Activated CD8-positive, alpha-beta memory T cell treated with anti-CD3 and anti-CD28 coated beads, Interleukin-2, amount 50 U/mL, for 1 hour (primary cell): Measurements from ENCODE around the gene RAB28.
A peak's percentile ranks its signal among the peaks of the same experiment; 100 is the strongest.

ENCODE experiments used
- DNase-seq: peaks from one replicate; pipeline ENCODE4 v3.0.0-alpha.2; 2020; ENCODE audit errors: extremely low read depth

Gene RAB28

DNA sequence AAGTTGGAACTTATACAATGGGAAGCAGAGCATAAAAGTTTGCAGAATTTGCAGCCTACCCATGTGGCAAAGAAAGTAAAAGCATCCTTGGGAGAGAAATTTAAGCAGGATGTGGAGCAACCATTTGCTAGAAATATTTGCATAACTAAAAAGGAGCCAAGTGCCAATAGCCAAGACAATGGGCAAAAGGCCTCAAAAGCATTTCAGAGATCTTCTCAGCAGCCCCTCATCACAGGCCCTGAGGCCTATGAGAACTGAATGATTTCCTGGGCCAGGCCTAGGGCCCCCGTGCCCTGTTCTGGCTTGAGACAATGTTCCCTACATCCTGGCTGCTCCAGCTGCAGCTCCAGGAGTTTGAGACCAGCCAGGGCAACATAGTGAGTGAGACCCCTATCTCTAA lies 25.3 kb upstream of the RAB28 start:
- DNase-seq = no peak

DNA sequence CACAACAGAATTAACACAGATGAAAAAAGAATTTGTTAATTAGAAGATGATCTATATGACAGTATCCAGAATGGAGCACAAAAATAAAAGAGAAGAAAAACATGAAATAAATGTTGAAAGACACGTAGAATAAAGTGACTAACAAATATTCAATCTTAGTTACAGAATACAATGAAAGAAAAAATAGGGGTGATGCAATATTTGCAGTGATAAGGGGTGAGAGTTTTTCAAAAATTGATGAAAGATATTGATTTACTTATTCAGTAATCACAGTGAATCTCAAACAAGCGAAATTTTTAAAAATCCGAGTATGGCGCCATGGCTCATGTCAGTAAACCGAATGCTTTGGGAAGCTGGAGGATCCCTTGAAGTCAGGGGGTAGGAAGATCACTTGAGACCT lies 20.2 kb upstream of the RAB28 start:
- no peak for DNase-seq

DNA sequence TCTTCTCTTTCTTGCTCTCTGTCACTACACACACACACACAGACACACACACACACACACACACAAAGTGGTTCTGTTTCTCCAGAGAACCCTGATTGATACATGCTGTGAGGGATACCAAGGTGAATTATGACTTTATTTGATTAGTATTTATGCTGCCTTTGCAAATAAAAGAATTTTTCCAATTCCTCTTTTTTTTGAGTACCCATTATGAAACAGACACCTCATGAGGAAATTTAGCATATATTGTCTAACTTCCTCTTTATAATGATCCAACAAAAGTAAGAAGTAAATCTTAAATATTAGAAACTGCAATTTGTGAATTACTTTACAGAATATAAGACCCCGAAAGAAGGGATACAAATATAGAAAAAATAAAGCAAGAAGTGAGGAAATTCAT lies 14.3 kb upstream of the RAB28 start:
- DNase-seq = no peak

DNA sequence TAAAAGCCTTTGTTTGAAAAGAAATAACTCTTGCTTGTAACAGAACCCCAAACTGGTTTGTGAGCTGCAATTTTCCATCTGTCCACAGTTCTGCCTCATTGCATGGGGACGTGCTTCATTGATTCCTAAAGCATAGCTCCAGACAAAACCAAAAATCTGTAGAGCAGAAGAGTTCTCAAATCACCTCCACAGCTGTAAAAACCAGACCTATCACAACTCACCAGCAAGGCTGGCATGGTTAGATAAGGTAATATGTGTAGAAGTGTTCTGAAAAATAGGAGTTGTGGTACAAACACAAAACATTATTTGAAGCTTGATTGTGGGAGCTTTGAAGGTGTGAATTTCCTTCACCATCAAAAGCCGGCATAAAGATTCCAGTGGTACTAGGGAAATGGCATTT lies 12.5 kb upstream of the RAB28 start:
- no peak for DNase-seq

DNA sequence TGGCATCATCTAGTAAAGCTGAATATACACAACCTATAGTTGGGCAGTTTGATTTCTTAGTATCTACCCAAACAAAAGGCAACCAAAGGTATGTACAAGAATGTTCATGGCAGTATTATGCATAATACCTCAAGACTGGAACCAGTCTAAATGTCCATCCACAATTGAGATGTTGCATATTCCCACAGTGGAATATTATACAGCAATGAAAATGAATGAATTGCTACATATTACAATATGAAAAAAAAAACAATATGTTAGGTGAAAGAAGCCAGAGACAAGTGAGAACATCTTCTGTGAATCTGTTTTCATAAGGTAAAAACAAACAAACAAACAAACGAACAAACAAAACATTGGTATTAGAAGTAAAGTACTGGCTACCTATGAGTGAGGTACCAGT lies 11.6 kb upstream of the RAB28 start:
- no peak for DNase-seq

DNA sequence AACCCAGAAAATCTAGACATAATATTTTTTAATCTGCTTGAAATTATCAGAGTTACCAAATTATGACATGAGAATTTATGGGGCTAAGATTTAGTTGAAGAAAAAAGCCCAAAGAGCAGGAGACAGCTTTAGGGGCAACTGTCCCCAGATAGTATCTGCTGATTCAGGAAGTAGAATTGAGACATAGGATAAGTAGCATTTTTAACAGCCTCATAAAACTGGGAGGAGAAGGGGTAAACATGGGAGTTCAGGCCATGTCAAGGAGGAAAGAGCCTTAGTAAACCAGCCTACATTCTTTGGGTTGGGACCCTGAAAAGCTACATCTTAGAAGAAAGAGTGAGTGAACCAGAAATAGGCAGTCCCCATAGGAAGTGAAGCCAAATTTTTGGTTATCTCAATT lies 9.7 kb upstream of the RAB28 start:
- DNase-seq = no peak

DNA sequence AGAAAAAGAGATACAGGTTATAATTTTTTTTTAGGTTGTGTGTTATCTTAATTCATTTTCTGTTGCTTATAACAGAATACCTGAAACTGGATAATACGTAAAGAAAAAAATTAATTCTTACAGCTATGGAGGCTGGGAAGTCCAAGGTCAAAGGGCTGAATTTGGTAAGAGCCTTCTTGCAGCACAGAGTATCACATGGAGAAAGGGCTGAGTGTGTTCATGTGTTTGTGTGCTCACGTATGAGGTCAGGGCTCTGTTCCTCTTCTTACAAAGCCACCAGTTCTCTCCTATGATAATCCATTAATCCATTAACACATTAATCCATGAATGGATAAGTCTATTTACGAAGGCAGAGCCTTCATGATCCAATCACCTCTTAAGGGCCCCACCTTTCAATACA lies 8.6 kb upstream of the RAB28 start:
- no peak for DNase-seq

DNA sequence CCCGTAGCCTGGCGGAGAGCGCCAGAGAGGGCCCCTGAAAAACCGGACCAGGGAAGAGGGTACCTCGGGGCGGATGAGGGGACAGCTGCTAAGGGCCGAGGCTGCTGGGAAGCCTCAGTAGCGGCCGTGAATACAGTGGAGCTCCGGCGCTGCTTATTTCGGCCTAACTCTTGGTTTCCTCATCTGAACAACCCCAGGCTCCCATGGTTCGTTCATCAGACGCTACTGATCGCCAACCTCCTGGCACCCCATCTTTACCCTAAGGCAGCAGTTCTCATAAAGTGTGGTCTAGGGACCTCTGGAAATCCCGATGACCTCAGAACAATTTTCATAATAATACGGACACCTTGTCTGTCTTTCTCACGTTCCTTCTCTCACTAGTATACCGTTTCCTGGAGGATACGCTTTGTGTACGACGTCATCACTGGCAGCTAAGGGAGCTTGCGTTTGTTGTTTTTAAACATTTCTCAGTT lies 645 bp upstream of the RAB28 start:
- DNase-seq = peak; percentile 20

DNA sequence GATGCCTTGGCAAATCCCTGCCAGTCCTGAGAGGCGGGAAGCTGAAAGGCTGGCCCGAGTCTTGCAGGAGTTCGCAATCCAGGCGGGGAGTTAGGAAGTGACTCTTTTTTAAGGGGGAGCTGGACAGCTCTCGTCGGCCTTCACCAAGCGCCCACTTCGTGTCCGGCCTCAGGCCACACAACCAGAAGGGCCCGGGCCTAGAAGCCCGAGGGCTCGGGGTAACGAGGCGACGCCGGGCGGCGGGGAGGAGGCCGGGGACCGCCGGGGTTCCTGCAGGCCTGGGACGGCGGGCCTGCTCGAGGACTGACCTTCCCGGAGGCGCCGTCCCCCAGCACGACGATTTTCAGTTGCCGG lies 395 bp downstream of the RAB28 start:
- DNase-seq = no peak

DNA sequence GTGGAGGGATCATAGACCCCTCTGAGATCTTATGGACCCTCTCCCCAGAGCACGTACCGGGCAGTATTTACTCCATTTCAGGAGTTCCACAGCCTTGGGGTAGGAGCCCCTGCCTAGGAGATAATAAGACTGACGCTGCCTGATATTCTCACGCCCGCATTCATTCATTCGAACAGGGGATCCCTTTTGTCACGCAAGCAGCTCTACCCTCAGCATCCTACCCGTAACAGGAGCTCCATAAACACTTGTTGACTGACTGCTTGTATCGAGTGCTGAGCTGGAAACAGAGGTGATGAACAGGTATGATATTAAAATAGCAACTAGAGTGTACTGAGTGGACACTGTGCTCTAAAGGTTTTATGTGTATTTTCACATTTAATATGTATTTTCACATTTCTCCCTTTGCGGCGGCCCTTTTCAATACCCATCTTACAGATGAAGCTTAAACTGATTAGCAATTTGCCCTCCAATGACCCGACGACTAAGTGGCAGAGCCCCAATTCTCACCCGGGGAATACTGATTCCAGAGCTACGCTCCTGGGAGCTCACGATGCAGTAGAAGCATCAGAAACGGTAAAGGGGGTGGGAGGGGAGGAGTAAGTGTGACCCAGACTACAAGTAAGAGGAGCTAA lies 888 bp downstream of the RAB28 start:
- DNase-seq = no peak

DNA sequence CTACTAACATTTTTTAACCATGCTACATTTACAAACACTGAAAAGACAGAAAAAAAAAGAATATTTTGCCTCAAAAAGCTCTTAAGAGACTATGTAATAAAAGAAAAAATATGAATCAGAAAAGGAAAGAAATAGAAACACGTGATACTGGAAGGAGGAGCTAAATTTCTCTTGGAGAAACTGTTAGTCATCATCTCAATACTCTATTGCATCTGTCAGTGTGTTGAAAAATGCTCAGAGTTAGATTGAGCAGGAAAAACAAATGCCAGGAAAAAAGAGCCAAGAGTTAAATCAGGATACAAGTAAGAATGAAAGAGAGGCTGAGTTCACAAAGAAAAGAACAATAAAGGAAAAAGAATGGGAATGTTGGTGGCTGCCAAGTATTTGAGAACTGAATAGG lies 2.6 kb downstream of the RAB28 start:
- DNase-seq = no peak

DNA sequence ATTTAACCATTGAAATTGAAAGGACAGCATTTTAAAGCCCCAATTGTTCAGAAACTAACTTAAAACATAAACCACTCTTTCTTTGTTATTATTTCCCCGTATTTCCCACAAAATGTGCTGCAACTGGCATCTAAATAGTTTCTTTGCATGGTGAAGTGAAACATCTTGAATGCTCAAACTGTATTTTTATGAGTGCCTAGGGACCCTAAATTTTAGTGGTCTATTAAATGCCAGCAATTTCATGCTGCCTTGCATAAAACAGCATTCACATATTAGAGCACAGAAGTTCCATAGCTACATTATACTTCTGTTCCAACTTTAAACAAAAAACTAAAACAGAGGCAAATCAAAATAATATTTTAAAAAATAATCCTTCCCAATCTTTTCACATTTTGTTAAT lies 5.4 kb downstream of the RAB28 start:
- no peak for DNase-seq

DNA sequence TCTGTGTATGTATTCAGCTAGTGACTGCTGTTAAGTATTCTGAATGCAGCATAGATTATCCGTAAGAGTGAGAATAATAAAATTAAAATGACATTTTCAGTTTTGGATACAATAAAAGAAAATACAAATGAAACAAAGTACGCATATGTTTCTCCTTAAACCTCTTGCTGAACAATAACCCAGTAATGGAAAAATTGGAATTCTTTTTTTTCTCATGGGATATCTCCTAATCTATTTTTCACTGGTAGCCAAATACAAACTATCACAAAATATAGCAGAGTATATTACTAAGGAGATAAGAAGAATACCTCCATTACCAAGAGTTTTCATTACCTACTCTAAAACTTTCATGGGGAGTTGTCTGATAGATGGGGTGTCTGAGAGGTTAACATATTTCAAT lies 6.0 kb downstream of the RAB28 start:
- no peak for DNase-seq

DNA sequence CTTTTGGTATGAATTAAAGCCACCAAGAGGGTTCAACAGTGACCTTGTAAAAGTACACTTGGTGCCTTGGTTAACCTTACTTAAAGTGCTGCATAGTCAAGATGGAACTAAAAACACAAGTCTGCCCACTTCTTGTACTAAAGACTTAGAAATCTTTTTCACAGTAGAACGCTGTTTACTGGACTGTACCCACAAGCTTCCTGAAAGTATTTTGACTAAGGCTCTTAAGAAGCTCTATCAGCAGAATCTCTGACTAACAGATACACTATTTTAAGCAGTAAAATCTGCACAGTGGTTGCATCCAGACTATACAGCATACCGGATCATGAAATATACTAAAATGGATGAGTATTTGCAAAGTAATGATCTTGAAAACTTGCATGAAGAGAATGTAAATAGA lies 7.2 kb downstream of the RAB28 start:
- DNase-seq = no peak

DNA sequence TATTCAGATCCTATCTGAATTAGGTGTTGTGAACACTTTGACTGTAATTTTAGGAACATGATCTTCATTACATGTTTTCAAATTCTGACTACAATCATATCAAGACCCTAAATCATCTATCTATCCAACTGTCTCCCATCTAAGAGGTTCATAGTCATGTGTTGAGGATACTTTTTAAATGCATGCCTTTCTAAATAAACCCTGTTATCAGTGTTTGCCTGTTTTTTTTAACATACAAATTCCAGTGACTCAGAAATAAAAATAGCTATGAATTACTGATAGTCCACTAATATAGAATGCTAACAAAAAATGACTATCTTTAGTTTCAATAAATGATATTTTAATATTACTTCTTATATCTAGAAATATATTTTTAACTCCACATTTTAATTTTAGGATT lies 8.0 kb downstream of the RAB28 start:
- no peak for DNase-seq

DNA sequence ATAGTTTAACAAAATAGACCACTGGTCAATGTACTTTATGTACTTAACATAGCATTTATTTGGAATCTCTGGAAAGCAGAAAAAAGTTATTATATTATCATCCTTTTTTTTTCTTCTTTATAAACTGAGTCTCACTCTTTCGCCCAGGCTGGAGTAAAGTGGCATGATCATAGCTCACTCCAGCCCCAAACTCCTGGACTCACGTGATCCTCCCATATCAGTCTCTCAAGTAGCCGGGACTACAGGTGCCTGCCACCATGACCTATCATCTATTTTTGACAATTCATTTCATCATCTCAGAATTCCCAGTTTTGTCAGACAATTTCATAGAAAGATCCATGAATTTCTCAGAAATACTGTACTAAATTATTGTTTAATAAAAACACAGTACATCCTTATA lies 12.7 kb downstream of the RAB28 start:
- no peak for DNase-seq

DNA sequence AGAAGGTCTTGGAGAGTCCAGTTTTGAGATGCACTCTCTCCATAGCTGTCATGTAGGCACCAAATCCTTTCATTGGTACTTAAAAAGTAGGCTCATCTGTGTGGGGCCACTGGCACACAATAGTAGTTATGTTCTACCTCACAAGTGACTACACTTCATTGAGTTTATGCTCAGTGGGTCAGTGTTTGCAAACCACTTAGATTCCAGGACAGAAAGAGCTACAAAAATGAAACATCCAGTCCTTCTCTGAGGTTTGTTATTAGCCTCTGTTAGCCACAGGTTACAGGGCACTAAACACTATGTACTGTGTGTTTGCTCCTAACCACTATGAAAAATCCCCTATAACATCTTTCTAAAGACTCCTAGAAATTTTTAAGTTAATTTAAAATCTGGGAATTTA lies 13.8 kb downstream of the RAB28 start:
- DNase-seq = no peak

DNA sequence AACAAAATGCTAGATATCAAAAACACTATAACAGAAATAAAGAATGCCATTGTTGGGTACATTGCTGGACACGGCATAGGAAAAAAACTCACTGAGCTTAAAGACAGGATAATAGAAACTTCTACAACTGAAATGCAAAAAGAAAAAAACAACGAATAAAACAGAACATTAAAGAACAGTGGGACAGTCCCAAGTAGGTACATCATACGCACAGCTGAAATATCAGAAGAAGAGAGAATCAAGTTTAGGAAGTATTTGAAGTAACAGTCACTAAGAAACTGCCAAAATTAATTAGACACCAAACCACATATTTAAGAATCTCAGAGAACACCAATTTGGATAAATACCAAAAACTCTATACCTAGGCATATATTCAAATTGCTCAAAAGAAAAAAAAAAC lies 19.2 kb downstream of the RAB28 start:
- DNase-seq = no peak

DNA sequence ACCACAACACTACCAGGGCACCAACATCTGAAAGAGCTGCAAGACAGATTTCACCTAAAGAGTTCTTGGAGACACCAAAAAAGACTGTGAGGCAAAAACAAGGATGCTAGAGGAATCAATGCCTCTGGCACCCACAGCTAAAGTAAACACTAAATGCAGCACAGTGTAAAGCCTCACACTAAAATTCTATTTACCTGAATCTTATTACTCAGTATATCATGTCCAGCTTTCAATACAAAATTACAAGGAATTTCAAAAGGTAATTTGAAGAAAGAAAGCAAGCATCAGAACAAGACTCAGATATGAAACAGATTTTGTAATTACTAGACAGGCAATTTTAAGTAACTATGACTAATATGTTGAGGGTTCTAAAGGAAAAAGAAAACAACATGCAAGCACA lies 19.6 kb downstream of the RAB28 start:
- no peak for DNase-seq

DNA sequence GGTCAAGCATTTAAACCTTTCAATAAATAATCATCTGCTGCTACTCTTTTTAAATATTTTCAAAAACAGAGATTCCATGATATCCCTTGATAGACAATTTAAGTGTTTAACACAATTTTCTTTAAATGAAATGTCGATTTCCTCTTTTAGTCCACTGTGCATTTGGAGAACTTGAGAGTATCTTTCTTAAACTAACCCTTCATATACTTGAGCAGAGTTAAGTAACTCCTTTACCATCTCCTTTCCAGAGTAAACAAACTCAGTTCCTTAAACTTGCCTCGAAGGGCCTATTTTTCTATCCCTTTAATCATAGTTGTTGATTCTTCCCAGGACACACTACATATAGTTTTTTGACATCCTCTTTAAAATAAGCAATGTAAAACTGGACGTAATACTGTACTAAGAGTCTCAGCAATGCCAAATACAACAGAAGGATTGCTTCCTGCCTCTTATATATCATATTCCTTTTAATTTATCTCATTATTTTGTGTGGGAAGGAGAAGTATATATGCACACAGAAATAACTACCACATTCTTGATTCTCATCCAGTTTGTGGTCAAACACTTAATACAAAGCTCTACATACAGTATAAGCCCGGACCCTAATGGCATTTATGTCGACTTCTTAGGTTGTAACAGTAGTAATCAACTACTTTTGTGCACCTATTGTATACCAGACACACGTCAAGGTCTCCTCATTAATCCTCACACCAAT lies 22.8 kb downstream of the RAB28 start:
- no peak for DNase-seq

DNA sequence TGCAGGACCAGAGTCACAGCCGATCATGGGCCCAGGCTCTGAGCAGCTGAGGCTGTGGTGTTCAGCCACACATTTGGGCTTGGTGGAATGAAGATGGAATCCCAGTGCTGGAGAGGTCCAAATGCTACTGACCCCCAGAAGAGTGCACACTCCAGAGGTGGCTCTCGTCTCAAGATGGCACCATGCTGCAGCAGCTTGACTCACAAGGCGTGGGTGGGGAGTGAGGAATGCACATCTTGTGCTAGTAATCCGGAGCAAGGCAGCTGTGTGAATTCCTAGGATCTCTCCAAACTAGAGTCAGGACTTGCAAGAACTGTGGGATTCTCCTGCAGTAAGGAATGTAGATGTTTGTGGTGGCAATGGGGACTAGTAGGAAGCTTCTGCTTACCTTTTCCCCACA lies 28.7 kb downstream of the RAB28 start:
- no peak for DNase-seq

DNA sequence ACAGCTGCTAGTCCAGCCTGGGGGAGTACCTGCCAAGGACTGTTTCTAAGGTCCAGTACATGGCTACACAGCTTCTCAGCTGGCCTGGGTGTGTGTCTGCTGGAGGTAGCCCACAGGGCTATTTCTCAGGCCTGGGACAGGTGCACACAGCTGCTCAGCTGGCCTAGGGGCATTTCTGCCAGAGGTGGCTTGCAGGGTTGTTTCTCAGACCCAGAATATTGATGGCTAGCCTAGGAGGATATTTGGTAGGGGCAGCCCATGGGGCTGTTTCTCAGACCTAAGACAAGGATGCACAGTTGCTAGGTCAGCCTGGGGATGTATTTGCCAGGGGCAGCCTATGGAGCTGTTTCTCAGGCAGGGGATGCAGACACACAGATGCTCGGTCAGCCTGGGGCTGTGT lies 29.4 kb downstream of the RAB28 start:
- no peak for DNase-seq

DNA sequence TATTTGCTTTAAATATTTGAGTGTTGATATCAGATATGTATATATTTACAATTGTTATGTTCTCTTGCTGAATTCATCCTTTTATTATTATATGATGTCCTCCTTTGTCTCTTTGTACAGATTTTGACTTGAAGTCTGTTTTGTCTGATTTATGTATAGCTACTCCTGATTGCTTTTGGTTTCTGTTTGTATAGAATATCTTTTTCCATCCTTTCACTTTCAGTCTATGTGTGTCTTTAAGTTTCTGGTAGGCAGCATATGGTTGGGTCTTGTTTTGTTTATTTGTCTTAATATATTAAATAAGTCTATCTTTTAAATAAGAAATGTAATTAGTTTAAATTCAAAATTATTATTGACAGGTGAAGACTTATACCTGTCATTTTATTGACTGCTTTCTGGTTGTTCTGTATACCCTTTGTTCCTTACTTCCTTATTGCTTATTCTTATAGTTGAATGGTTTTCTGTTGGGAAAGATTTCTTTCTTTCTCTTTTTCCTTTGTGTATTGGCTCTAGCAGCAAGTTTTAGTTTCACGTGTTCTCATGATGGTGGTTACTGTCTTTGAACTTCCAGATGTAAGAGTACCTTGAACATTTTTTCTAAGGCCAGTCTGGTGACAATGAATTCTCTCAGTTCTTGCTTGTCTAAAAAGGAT lies 31.1 kb downstream of the RAB28 start:
- no peak for DNase-seq

DNA sequence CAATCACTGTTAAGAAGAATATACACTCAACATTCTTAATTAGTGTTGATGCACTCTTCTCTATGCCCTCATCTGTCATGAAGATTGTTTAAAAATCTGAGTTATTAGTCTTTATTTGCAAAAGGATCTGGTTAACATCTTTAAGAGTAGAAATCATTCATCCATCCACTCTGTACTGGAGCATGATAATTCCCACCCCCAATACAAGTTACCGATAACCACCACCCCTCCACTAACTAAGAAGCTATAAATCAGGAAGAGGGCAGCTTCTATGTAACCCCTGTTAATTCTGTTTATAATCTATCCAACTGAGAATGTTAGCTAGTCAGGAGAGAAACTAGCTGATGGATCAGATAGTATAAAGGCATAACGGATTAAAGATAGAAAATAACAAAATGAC lies 34.5 kb downstream of the RAB28 start:
- DNase-seq = no peak
